Testis (tissue), 3 donors: ENCODE results near the gene TEX101. TPM values are rescaled to one million over a fixed set of nuclear protein-coding genes. Genes with fewer than 3 reads are reported as not detected.
"Not testable (repeated sequence)": the region's sequence is repeated elsewhere in the genome, so short reads cannot be mapped to it uniquely, and the experiment has no call there.

Experiments used
- DNase-seq: peaks from one replicate; pipeline ENCODE4 v3.0.0-alpha.2; 2019
- H3K27ac ChIP-seq, 2 donors: fragments of 200-600 bp; sonication (generic); one replicate each; pipeline ENCODE4 v1.5.1; 2019
- H3K27me3 ChIP-seq: fragments of 200-600 bp; sonication (generic); one replicate; pipeline ENCODE4 v1.5.1; 2019
- H3K36me3 ChIP-seq: fragments of 200-600 bp; sonication (generic); one replicate; pipeline ENCODE4 v1.5.1; 2017; ENCODE audit warnings: low read depth; ENCODE audit errors: missing control alignments
- H3K4me1 ChIP-seq: fragments of 200-600 bp; sonication (generic); one replicate; pipeline ENCODE4 v1.5.1; 2019
- H3K4me3 ChIP-seq, 2 donors: fragments of 200-600 bp; sonication (generic); one replicate each; pipeline ENCODE4 v1.5.1; 2017 to 2019
- H3K9me3 ChIP-seq: fragments of 200-600 bp; sonication (generic); one replicate; pipeline ENCODE4 v1.5.1; 2017
- CTCF ChIP-seq, 3 experiments: fragments of 450-650 bp in 2 of 3; fragments of 200-600 bp in 1 of 3; sonication (generic) in 1 of 3; IDR thresholded peaks; one replicate each; pipeline ENCODE4 v1.5.1; 2016 to 2019; ENCODE audit warnings: antibody characterized with exemption in 3 of 3, mild to moderate bottlenecking in 2 of 3, moderate library complexity in 1 of 3
- POLR2A ChIP-seq: fragments of 450-650 bp; IDR thresholded peaks from one replicate; pipeline ENCODE4 v1.6.1; 2017; ENCODE audit warnings: antibody characterized with exemption, mild to moderate bottlenecking, moderate library complexity
- WGBS, 2 donors: methylation state at CpG; one replicate each; pipeline ENCODE4 v1.1.5; 2018; 5-methylcytosine and 5-hydroxymethylcytosine counted together
- intact Hi-C: fragments of 100-400 bp; cut with DNase I; formaldehyde crosslinking; loops from one replicate; pipeline ENCODE4 v1.15.1; 2023; ENCODE audit warnings: low total_unique reads
- polyA plus RNA-seq: library from polyadenylated mRNA; stranded (reverse); fragments of 350-450 nt; fragmentation: Illumina TruSeq; extraction: RNeasy Lipid Tissue Mini Kit (QIAGEN cat#74804); gene quantifications from one replicate; pipeline ENCODE4 v1.2.3, GENCODE V29; 2014; ENCODE audit warnings: low read depth, low replicate concordance; ENCODE audit not compliant: insufficient read depth
- total RNA-seq, 2 donors: library from RNA; depleted of rRNA; stranded (reverse); fragments of >200 nt; gene quantifications; one replicate each; pipeline ENCODE4 v1.2.3, GENCODE V29; 2016

TEX101 gene
- total and polyA plus RNA-seq, 3 donors from 2014 or later = 73.1 to 231 (median 93.3) TPM

GRCh38 chr19:43439032-43439708 is 24.5 kb downstream of the TEX101 start:
- Histone ChIP-seq H3K27me3 (no peaks in the 10 kb centered on the region), H3K4me1 (no peaks in the 10 kb centered on the region), H3K4me3 (no peak overlapping the region), H3K9me3 (no peaks in the 10 kb centered on the region), H3K27ac (no peak overlapping the region), H3K36me3 (no peaks in the 10 kb centered on the region)
- WGBS, 2 donors = 45 to 69% methylated on average over 11 to 14 of the region's 14 CpGs
- DNase-seq = no peak
- TF ChIP-seq CTCF (IDR thresholded peaks at IDR 0.05) (no peak), POLR2A (no peak)
- intact Hi-C loops = no loop called here

- no peaks in the 10 kb centered on the region for H3K27me3 ChIP-seq
- intact Hi-C loops = no loop called here
- no peaks in the 10 kb centered on the region for H3K36me3 ChIP-seq
- H3K4me1 ChIP-seq = no peaks in the 10 kb centered on the region
- no peak overlapping the region for H3K4me3 ChIP-seq
- DNase-seq = no peak
- TF ChIP-seq CTCF (IDR thresholded peaks at IDR 0.05) (no peak), POLR2A (no peak)
- H3K27ac ChIP-seq = no peak overlapping the region
- H3K9me3 ChIP-seq = no peaks in the 10 kb centered on the region
Observed at GRCh38 chr19:43439709-43440063, 25.0 kb downstream of the TEX101 start.

- no peaks in the 10 kb centered on the region for H3K9me3 ChIP-seq
- no peaks in the 10 kb centered on the region for H3K27me3 ChIP-seq
- no peaks in the 10 kb centered on the region for H3K36me3 ChIP-seq
- no peak overlapping the region for H3K27ac ChIP-seq
- TF ChIP-seq POLR2A = no peak
- no peak for TF ChIP-seq CTCF (IDR thresholded peaks at IDR 0.05)
- DNase-seq = no peak
- intact Hi-C loops = no loop called here
- no peaks in the 10 kb centered on the region for H3K4me1 ChIP-seq
- H3K4me3 ChIP-seq = no peak overlapping the region
- WGBS, 2 donors = 48 to 68% methylated on average over 3 of the region's 3 CpGs
Observed at GRCh38 chr19:43441716-43442115, 27.0 kb downstream of the TEX101 start.

GRCh38 chr19:43444091-43444490 is 29.4 kb downstream of the TEX101 start:
- intact Hi-C loops, DNase-seq, H3K36me3 ChIP-seq, H3K27ac ChIP-seq, H3K4me3 ChIP-seq, H3K27me3 ChIP-seq, H3K9me3 ChIP-seq, H3K4me1 ChIP-seq: not testable (repeated sequence)
- WGBS, 2 donors = 82 to 92% methylated on average over 9 of the region's 9 CpGs

- DNase-seq = no peak
- H3K4me1 ChIP-seq = no peaks in the 10 kb centered on the region
- intact Hi-C loops = loop anchor here (5.0 kb wide), 1 partner anchor 73 kb away; no protein-coding TSS in a partner anchor
Observed at GRCh38 chr19:43444531-43445287, 30.0 kb downstream of the TEX101 start.

More at GRCh38 chr19:43444531-43445287, 30.0 kb downstream of the TEX101 start:
- no peak overlapping the region for H3K4me3 ChIP-seq
- no peak overlapping the region for H3K27ac ChIP-seq
- H3K27me3 ChIP-seq = no peaks in the 10 kb centered on the region
- WGBS, 2 donors = 82 to 89% methylated on average over 15 of the region's 15 CpGs
- no peaks in the 10 kb centered on the region for H3K36me3 ChIP-seq
- H3K9me3 ChIP-seq = no peaks in the 10 kb centered on the region
- no peak for TF ChIP-seq POLR2A
- no peak for TF ChIP-seq CTCF (IDR thresholded peaks at IDR 0.05)
